HT1080 (cell line): ENCODE results near the gene TBCEL. TPM values are rescaled to one million over a fixed set of nuclear protein-coding genes. Genes with fewer than 3 reads are reported as not detected.

Experiments used
- DNase-seq: peaks from one replicate; pipeline ENCODE4 v3.0.0-alpha.2; 2015; ENCODE audit warnings: low read depth
- total RNA-seq: library from RNA; depleted of rRNA; stranded (reverse); fragments of >200 nt; shearing (Covaris generic); gene quantifications from 2 replicates; pipeline ENCODE4 v1.2.3, GENCODE V29; 2014; rRNA removed

TBCEL gene
- total RNA-seq, 1 experiment from 2014 or later, result 8.6 TPM

- DNase-seq, result no peak
Measured at GRCh38 chr11:121137005-121137404, 113.1 kb downstream of the TBCEL start.

GRCh38 chr11:121138259-121138658 is 114.4 kb downstream of the TBCEL start:
- DNase-seq, result no peak

GRCh38 chr11:121140369-121140768 is 116.5 kb downstream of the TBCEL start:
- DNase-seq, result no peak

Other genes with a start within 250 kb of the TBCEL start
- 0.10 and 0.53 TPM in 2 replicates for gene TECTA, start 77.1 kb downstream of the TBCEL start, total RNA-seq